CD4-positive, alpha-beta T cell treated with Interleukin-15 for 1 hour (primary cell): ENCODE results near the gene POLA1.

ENCODE experiments used
- DNase-seq: peaks from one replicate; pipeline ENCODE4 v3.0.0-alpha.2; 2020

Gene POLA1

GRCh38 chrX:24886916-24887315, 193.2 kb downstream of the POLA1 start:
- DNase-seq = no peak

DNA sequence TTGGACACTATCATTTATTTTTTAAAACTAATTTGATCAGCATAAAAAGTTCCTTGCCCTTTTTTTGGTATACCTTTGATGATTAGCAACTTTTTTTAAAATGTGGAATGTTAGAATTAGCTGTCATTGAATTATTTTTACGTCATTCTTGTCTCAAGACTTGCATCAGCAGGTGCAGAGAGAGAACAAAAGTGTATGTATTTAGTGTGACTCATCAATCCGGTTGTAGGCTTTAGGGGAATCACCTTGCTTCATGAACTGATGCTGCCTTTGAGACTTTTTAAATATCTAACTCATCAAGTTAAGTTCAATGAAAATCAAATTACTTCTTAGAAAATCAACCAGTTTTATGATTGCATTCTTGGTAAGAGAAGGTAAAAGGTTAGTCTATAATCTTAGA, 197.0 kb downstream of the POLA1 start:
- no peak for DNase-seq

- no peak for DNase-seq
These were observed 205.7 kb downstream of the POLA1 start for GRCh38 chrX:24899391-24899790.

DNA sequence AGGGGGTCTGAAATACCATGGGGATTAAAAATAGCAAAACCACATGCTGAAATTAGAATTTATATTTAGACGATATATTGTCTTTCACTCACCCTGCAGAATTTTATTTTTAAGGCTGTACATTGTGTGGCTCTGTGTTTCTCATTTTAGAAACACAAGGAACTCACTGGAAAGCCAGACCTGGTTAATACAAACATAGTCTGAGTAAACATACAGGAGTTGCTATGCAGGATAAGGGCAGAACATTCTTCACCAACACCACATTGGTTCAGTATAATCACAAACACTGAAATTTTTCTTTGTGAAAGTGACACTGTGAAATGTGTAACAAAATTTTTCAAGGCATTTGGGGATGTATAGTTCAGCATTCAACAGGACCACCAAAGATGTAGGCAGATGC, 206.5 kb downstream of the POLA1 start:
- DNase-seq = no peak

DNA sequence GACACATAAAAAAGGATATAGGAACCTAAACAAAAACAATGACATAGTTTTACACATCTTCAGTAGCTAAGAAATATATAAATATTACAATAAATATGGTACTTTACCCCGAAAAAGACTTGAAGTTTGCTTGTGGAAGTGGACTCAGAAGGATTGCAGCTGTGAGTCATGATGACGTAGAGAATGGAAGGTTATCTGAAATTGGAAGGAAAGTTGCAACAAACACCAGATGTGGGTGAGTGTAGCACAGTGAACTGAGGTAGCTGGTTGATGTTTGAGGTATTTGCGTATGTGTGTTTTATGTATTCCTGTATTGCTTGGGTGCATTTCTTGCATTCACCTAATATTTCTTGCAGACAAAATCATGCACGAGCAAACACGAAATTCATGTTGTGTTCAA, 209.1 kb downstream of the POLA1 start:
- DNase-seq = no peak

DNA sequence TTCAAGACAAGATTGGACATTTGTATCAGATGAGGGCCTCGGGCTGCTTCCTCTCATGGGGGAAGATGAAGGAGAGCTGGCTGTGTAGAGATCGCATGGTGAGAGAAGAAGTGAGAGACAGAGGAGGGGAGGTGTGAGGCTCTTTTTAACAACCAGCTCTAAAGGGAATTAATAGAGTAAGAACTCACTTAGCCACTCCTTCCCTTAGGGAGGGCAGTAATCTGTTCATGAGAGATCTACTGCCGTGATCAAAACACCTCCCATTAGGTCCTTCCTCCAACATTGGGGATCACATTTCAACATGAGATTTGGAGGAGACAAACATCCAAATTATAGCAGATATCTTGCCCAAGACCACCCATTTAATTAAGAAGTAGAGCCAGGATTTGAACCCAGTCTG, 225.0 kb downstream of the POLA1 start:
- no peak for DNase-seq

GRCh38 chrX:24920769-24921168, 227.1 kb downstream of the POLA1 start:
- DNase-seq = no peak

DNA sequence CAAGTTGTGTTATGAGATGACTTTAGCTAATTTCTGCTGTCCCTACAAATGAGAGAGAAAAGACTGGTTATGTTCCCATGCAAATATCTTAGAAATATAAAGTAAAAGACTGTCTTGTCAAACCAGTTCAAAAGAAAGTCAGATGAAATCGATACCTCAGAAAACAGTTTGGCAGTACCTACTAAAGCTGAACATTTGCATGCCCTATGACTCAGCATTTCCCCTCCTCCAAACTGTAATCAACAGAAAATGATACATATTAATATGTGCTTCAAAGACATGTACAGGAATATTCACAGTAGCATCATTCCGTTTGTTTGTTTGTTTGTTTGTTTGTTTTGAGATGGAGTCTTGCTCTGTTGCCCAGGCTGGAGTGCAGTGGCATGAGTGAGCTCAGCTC, 231.7 kb downstream of the POLA1 start:
- DNase-seq = no peak

DNA sequence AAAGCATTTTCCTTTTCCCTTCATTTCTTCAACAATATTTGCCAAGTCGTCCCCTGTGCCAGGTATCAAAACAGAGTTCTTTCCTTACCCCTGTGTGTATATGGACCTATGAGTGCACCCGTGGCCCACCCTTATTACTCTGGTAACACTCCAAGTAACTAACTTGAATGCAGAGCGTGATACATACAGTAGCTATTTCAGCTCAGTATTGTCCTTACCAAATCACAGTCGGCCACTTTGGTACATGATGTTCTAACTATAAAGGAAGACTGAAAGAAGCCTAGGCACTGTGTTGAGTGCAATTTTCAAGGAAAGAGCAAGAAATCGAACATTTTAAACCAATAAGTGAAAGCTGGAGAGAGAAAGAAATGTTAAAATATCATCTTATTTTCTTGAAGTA, 233.7 kb downstream of the POLA1 start:
- DNase-seq = no peak

- no peak for DNase-seq
These were observed 234.4 kb downstream of the POLA1 start for GRCh38 chrX:24928114-24928513.

DNA sequence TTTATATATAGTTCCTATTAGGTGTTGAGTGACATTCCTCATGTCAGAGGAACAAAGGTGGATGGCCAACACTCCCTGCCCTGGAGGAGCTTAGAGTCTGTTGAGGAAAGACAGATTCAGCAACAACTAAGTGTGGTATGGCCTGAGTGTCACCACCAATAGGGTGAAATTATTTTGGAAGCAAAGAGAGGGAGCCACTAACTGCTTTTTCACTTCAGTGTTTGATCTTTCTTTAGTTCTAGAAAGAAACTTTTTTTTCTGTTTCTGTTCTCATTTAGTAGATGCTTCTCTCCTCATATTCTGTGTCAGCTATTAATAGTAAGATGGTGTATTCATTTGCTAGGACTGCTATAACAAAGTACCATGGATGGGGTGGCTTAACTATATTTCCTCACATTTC, 240.6 kb downstream of the POLA1 start:
- no peak for DNase-seq

DNA sequence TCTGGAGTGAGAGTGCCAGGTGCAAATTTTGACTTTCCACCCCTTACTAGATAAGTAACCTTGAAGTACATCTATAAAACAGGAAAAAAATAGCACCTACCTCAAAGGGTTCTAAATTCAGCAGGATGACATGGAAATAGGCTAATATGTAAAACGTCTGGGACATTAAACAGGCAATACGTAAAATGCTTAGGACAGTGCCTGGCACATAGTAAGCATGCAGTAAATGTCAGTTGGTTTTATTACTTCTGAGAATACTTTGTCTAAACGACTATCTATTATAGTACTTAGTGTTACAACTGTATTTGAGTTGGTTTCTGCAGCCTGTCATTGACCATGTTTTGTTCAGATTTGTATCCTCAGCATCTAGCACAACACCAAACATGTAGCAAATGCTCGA, 251.3 kb downstream of the POLA1 start:
- DNase-seq = no peak

GRCh38 chrX:24946369-24946768, 252.7 kb downstream of the POLA1 start:
- no peak for DNase-seq

DNA sequence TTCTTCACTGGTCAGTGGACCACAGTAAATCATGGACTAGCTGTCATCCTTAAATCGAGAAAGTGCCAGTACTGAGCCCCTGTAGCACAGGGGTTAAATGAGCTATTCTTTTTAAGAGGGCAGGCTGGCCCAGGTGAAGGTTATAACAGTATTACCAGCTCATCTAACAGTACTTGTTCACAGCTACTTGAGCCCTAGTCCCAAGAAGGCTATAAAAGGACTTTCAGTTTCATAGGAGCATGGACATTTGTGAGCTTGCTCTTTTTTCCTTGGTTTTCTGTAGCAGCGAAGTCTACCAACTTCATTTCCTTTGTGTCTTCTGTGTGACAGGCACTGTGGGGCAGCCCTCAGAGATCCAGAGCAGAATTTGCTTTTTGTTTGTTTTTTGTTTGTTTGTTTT, 261.0 kb downstream of the POLA1 start:
- DNase-seq = no peak

- DNase-seq = no peak
These were observed 261.7 kb downstream of the POLA1 start for GRCh38 chrX:24955372-24955930.

DNA sequence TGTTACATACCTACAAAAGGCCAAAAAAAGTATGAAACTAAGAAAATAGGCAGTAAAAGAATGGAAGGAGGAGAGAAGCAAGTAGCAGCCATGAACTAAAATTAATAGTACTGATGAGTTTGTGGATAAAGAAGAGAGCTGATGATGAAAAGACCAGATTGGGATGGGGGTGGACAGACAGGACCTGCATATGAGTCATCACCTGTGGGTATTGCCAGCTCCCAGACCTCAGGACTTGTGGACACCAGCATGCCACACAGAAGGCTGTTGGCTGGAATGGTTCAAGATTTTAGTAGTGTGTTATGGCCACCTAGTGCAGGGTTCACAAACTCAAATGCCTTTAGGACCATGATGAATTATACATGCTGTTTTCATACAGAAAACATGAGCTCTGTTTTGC, 263.1 kb downstream of the POLA1 start:
- no peak for DNase-seq

- no peak for DNase-seq
These were observed 268.1 kb downstream of the POLA1 start for GRCh38 chrX:24961809-24962208.

DNA sequence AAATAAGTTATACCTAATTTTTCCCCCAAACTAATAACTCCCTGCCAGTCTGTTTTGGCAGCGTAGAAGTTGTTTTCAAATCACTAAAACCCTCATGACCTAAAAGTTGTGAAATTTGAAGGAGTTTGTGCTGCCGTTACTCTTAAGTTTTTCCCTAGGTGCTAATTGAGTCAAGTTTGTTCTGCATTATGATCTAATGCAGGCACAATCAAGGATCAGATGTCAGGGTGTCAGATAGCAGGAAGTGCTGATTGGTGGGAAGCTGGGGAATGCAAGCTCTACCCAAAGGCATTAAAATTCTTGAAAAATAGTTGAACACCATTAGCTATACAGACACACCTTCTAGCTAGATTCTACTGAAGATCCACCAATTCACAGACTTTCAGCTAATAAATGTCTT, 270.1 kb downstream of the POLA1 start:
- no peak for DNase-seq

DNA sequence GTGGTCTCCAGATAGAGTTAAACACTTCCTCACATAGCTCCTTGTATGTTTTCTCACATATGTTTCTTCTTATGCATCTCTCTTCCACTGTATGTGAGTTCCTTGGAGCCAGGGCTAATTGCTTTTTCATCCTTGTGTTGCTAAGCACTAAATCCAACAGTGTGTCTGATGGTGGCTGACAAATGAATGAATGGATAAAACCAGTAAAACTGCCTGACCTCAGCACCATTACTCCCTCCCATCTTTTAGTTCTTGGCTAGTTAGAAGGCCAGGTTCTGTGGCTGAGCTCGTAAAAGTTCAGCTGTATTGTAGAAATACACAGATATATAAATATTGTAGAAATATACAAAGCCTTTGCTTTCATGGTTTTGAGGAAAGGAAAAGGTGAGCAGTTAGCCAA, 271.7 kb downstream of the POLA1 start:
- DNase-seq = no peak

GRCh38 chrX:24969812-24970211, 276.1 kb downstream of the POLA1 start:
- DNase-seq = no peak

DNA sequence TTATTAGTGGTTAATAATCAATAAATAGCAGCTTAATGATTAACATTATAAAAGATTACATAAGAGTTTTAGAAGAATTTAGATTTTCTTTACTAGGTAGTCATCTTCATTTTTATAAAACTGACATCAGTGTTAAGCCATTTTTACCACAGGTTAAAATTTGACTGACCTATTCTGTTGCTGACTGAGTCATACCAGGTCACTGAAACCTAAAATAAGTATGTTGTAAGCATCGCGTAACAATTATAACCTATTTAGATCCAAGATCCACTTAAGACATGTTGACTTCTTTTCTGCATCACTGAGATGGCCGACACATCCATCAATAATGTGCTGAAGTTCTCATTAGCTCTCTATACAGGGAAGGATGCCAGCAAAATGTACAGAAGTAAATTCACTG, 285.4 kb downstream of the POLA1 start:
- no peak for DNase-seq

DNA sequence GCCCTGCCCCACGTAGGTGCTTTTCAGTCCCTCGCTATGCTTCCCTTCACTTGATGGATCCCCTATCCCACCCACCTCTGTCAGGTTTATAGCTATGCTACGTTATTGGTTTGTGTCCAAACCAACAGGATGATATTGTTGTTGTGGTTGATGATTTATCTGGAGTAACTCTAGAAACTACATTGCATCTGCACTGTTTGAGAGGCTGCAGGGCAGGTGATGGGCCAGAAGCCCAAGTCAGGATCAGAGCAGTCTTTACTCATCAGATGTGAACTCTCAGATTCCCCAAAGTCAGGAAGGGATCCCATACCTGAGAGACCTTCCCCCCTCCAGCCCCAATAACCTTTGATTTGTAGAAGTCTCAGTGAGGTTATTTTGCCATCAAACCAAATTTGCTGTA, 287.3 kb downstream of the POLA1 start:
- no peak for DNase-seq

GRCh38 chrX:24982306-24982965, 288.7 kb downstream of the POLA1 start:
- no peak for DNase-seq

DNA sequence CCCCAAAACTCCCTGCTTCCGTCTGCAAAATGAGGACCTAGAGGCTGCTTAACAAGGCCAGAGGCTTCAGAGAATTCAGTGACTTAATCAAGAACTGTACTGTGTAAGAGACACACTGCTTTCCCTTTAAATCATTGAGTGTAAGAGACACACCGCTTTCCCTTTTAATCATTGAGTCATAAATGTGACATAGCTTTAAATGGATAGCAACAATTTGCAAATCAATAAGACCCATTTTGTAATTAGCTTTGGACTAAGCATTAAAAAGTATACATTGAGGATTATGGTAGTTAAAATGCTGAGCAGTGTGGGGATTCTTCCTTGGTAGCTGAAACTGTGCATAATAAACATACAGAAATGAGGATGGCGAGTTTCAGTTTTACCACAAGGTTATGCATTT, 290.2 kb downstream of the POLA1 start:
- no peak for DNase-seq

- no peak for DNase-seq
These were observed 291.4 kb downstream of the POLA1 start for GRCh38 chrX:24985120-24985519.
